Kidney glomerular epithelial cell (primary cell): ENCODE data around the gene UFL1.

Experiments
- DNase-seq: peaks from one replicate; lab custom pipeline; 2025; lab: John Stamatoyannopoulos, UW

UFL1 gene

DNA sequence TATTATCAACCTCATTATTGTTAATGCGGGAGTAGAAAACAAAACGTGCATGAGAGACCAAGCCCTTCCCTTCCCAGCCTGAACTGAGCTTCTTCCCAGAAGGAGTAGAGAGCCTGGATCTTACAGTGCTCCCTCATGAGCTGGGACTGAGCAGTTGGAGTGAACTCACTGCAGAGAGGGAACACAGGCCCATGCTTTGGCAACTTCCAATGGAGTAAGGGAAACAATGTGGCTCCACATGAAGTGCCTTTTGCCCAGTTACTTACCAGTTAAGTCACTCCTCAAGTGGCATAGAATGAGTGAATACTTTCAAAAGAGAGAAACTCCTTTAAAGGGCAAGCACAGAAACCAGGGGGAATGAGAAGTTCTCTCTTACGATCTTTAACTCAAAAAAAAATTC lies 53.8 kb downstream of the UFL1 start:
- DNase-seq = no peak

DNA sequence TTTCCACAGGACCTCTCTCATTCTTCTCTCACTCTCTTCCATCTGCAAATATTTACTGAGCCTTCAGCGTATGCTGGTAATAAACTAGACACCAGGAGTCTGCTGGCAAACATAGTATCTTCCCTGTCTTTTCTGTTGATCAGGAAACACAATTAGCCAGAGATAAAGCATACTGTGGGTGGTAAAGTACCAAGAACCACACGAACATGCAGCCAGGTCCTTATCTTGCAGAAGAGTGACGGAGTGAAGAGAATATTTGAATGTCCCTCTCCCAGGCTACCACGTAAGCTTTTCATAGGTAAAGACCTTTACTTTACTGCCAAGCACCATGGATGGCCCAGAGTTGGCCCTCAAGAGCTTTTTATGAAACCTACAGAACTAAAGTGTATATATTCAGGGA lies 54.6 kb downstream of the UFL1 start:
- no peak for DNase-seq

DNA sequence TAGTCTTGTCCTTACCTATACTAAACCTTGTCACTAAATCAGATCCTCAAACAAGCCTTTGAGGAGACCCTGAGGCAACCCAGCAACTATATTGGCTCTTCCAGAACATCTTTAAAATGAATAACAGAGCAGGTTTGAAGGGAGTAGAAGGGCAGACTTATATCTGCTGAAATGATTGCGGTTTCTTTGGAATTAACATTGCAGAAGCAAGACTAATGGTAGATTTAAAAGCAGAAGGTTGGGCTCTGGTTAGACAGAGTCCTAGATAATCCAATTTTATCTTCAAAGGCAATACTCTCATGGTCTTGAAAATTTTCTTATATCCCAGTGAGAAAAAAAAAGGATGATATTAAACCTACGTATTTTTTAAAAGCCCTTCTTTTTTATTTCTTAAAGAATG lies 60.4 kb downstream of the UFL1 start:
- DNase-seq = no peak

DNA sequence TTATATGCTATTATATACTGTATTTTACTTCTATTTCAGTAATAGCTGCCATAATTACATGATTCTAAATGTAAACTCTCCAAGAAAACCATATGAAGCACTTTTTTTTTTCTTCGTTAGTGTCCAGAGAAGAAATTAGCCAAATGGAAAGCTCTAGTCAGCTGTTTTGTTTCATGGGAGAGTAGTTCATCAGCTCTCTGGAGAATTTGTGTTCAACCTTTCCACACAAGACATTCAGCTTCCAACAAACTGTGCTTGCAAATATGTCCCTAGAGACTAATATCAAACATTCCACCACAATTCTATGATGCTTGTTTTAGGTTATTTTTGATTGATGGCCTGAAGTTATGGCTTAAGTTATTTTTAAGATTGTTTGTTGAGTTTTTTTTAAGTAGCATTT lies 60.8 kb downstream of the UFL1 start:
- DNase-seq = no peak

GRCh38 chr6:96604420-96604819 lies 82.8 kb downstream of the UFL1 start:
- DNase-seq = no peak
